ENCODE results near the gene SP2. TPM values are rescaled to one million over a fixed set of nuclear protein-coding genes. Genes with fewer than 3 reads are reported as not detected.

Gene SP2
- total RNA-seq, 1 donor from 2014 or later = 12.1 TPM

DNA sequence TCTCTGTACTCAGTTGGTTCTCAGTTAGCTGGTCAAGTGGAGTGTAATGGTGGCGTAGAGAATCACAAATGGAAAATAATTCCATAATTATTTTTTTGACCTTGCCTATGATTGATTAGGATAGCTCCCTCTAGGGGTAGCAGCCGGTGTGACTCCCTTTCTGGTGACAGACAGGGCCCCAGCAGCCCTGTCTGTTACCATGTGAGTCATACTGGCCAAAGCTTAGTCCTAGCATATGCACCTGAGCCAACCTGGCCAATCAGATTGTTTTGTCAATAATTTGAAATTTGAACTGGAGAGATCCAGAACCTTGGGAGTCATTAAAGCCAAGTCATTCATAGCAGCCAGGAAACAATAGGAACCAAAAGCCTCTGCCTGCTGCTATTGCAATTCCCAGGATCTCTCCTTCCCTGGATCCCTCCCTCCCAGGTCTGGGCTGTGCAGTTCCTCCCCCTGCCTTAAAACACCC lies 50.9 kb downstream of the SP2 start:
- no peaks in the 10 kb centered on the region for H3K9me3 Mint-ChIP-seq (ENCODE audit: unreplicated experiment)
- Histone ChIP-seq H3K36me3 (ENCODE audit: insufficient read depth, low read length) (no peaks in the 10 kb centered on the region), H3K4me2 (ENCODE audit: low read length) (no peak overlapping the region), H3K9ac (ENCODE audit: low read length) (no peak overlapping the region), H3K79me2 (ENCODE audit: insufficient read depth, low read length) (peaks cover 5% of the 10 kb centered on the region), H3K27ac (ENCODE audit: low read depth, low read length) (no peak overlapping the region), H3K4me1 (ENCODE audit: insufficient read depth, low read length) (peaks cover 17% of the 10 kb centered on the region), H3K9me3 (ENCODE audit: insufficient read depth, low read depth, low read length) (no peaks in the 10 kb centered on the region), H2AFZ (ENCODE audit: low read depth, low read length) (no peak overlapping the region), H4K20me1 (ENCODE audit: insufficient read depth, low read length) (no peaks in the 10 kb centered on the region), H3K27me3 (ENCODE audit: insufficient read depth, low read length) (no peaks in the 10 kb centered on the region), H3K4me3 (ENCODE audit: insufficient read depth, low read depth, low read length) (no peak overlapping the region)
- peak overlapping the region; percentile 75 for H3K27ac Mint-ChIP-seq (ENCODE audit: unreplicated experiment)
- DNase-seq (ENCODE audit: low read depth) = peak; percentile 53
- no peak for FAIRE-seq
- peaks cover 4% of the 10 kb centered on the region for H3K36me3 Mint-ChIP-seq (ENCODE audit: low read depth, unreplicated experiment)
- H3K4me1 Mint-ChIP-seq (ENCODE audit: low read depth, unreplicated experiment) = peaks cover 10% of the 10 kb centered on the region
- no peaks in the 10 kb centered on the region for H3K27me3 Mint-ChIP-seq (ENCODE audit: low read depth, unreplicated experiment)
- TF ChIP-seq, protein P1, sequence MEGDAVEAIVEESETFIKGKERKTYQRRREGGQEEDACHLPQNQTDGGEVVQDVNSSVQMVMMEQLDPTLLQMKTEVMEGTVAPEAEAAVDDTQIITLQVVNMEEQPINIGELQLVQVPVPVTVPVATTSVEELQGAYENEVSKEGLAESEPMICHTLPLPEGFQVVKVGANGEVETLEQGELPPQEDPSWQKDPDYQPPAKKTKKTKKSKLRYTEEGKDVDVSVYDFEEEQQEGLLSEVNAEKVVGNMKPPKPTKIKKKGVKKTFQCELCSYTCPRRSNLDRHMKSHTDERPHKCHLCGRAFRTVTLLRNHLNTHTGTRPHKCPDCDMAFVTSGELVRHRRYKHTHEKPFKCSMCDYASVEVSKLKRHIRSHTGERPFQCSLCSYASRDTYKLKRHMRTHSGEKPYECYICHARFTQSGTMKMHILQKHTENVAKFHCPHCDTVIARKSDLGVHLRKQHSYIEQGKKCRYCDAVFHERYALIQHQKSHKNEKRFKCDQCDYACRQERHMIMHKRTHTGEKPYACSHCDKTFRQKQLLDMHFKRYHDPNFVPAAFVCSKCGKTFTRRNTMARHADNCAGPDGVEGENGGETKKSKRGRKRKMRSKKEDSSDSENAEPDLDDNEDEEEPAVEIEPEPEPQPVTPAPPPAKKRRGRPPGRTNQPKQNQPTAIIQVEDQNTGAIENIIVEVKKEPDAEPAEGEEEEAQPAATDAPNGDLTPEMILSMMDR (IDR thresholded peaks at IDR 0.05; ENCODE audit: insufficient read depth, low read depth, low read length) = peak; percentile 90
- TF ChIP-seq EZH2 (IDR thresholded peaks at IDR 0.05; ENCODE audit: insufficient read depth, low read length) = no peak
- no peak overlapping the region for H3K4me3 Mint-ChIP-seq (ENCODE audit: unreplicated experiment)

- FAIRE-seq (no peak), DNase-seq (ENCODE audit: low read depth) (no peak)
- H3K36me3 Mint-ChIP-seq (ENCODE audit: low read depth, unreplicated experiment) = peaks cover 4% of the 10 kb centered on the region
- no peaks in the 10 kb centered on the region for H4K20me1 ChIP-seq (ENCODE audit: insufficient read depth, low read length)
- H3K27me3 ChIP-seq (ENCODE audit: insufficient read depth, low read length) = no peaks in the 10 kb centered on the region
- H3K4me3 Mint-ChIP-seq (ENCODE audit: unreplicated experiment) = peak overlapping the region; percentile 43
- no peak overlapping the region for H3K27ac Mint-ChIP-seq (ENCODE audit: unreplicated experiment)
- H2AFZ ChIP-seq (ENCODE audit: low read depth, low read length) = no peak overlapping the region
- peaks cover 11% of the 10 kb centered on the region for H3K4me1 ChIP-seq (ENCODE audit: insufficient read depth, low read length)
- no peaks in the 10 kb centered on the region for H3K79me2 ChIP-seq (ENCODE audit: insufficient read depth, low read length)
- H3K9me3 ChIP-seq (ENCODE audit: insufficient read depth, low read depth, low read length) = no peaks in the 10 kb centered on the region
- no peak overlapping the region for H3K27ac ChIP-seq (ENCODE audit: low read depth, low read length)
- no peak overlapping the region for H3K9ac ChIP-seq (ENCODE audit: low read length)
- no peaks in the 10 kb centered on the region for H3K27me3 Mint-ChIP-seq (ENCODE audit: low read depth, unreplicated experiment)
- peaks cover 10% of the 10 kb centered on the region for H3K4me1 Mint-ChIP-seq (ENCODE audit: low read depth, unreplicated experiment)
- H3K36me3 ChIP-seq (ENCODE audit: insufficient read depth, low read length) = no peaks in the 10 kb centered on the region
- H3K4me2 ChIP-seq (ENCODE audit: low read length) = peak overlapping the region; percentile 88
- no peak overlapping the region for H3K4me3 ChIP-seq (ENCODE audit: insufficient read depth, low read depth, low read length)
- no peaks in the 10 kb centered on the region for H3K9me3 Mint-ChIP-seq (ENCODE audit: unreplicated experiment)
- TF ChIP-seq EZH2 (IDR thresholded peaks at IDR 0.05; ENCODE audit: insufficient read depth, low read length) = no peak
- TF ChIP-seq, protein P1 (IDR thresholded peaks at IDR 0.05; ENCODE audit: insufficient read depth, low read depth, low read length) = no peak
Measured at GRCh38 chr17:47948706-47949196, 52.7 kb downstream of the SP2 start.

GRCh38 chr17:47949197-47949759 lies 53.2 kb downstream of the SP2 start:
- Histone ChIP-seq H3K4me2 (ENCODE audit: low read length) (peak overlapping the region; percentile 88), H3K9ac (ENCODE audit: low read length) (peak overlapping the region; percentile 74), H3K4me1 (ENCODE audit: insufficient read depth, low read length) (peaks cover 11% of the 10 kb centered on the region), H3K36me3 (ENCODE audit: insufficient read depth, low read length) (no peaks in the 10 kb centered on the region), H2AFZ (ENCODE audit: low read depth, low read length) (peak overlapping the region; percentile 80), H3K79me2 (ENCODE audit: insufficient read depth, low read length) (no peaks in the 10 kb centered on the region), H3K27me3 (ENCODE audit: insufficient read depth, low read length) (no peaks in the 10 kb centered on the region), H3K9me3 (ENCODE audit: insufficient read depth, low read depth, low read length) (no peaks in the 10 kb centered on the region), H3K27ac (ENCODE audit: low read depth, low read length) (no peak overlapping the region), H4K20me1 (ENCODE audit: insufficient read depth, low read length) (no peaks in the 10 kb centered on the region), H3K4me3 (ENCODE audit: insufficient read depth, low read depth, low read length) (peak overlapping the region; percentile 40)
- FAIRE-seq (no peak), DNase-seq (ENCODE audit: low read depth) (peak; percentile 68)
- TF ChIP-seq, protein P1 (IDR thresholded peaks at IDR 0.05; ENCODE audit: insufficient read depth, low read depth, low read length) = peak; percentile 74
- TF ChIP-seq EZH2 (IDR thresholded peaks at IDR 0.05; ENCODE audit: insufficient read depth, low read length) = no peak
- no peaks in the 10 kb centered on the region for H3K9me3 Mint-ChIP-seq (ENCODE audit: unreplicated experiment)
- peak overlapping the region; percentile 43 for H3K4me3 Mint-ChIP-seq (ENCODE audit: unreplicated experiment)
- H3K27me3 Mint-ChIP-seq (ENCODE audit: low read depth, unreplicated experiment) = no peaks in the 10 kb centered on the region
- peaks cover 10% of the 10 kb centered on the region for H3K4me1 Mint-ChIP-seq (ENCODE audit: low read depth, unreplicated experiment)
- peaks cover 4% of the 10 kb centered on the region for H3K36me3 Mint-ChIP-seq (ENCODE audit: low read depth, unreplicated experiment)
- peak overlapping the region; percentile 44 for H3K27ac Mint-ChIP-seq (ENCODE audit: unreplicated experiment)
